Calu3 (cell line): ENCODE results near the gene CTNNA2. TPM values are rescaled to one million over a fixed set of nuclear protein-coding genes. Genes with fewer than 3 reads are reported as not detected.
A peak's percentile ranks its signal among the peaks of the same experiment; 100 is the strongest.

ENCODE experiments used
- BruUV-seq: library from RNA; stranded (reverse); fragments of 400-500 nt; replicated peaks from 2 replicates; lab custom pipeline; 2021; lab: Mats Ljungman, UMichigan
- CTCF ChIA-PET: fragments of 300-600 bp; sonication (Branson Sonifier 250); formaldehyde crosslinking; loops from one replicate; lab custom pipeline; 2022; ENCODE audit warnings: antibody characterized with exemption; lab: Charles Lee
- DNase-seq: peaks from one replicate; pipeline ENCODE4 v3.0.0; 2022
- H3K27ac Mint-ChIP-seq: one replicate; pipeline ENCODE4 v1.8.0; 2022; ENCODE audit warnings: mixed read lengths; ENCODE audit not compliant: unreplicated experiment
- H3K27me3 Mint-ChIP-seq: one replicate; pipeline ENCODE4 v1.8.0; 2022; ENCODE audit warnings: mixed read lengths; ENCODE audit not compliant: unreplicated experiment
- H3K36me3 Mint-ChIP-seq: one replicate; pipeline ENCODE4 v1.8.0; 2022; ENCODE audit warnings: mild to moderate bottlenecking, moderate library complexity, mixed read lengths; ENCODE audit not compliant: insufficient read depth, unreplicated experiment
- H3K4me1 Mint-ChIP-seq: one replicate; pipeline ENCODE4 v1.8.0; 2022; ENCODE audit warnings: mild to moderate bottlenecking, low read depth, mixed read lengths; ENCODE audit not compliant: unreplicated experiment
- H3K4me3 Mint-ChIP-seq: one replicate; pipeline ENCODE4 v1.8.0; 2022; ENCODE audit warnings: mild to moderate bottlenecking, low read depth, moderate library complexity, mixed read lengths; ENCODE audit not compliant: unreplicated experiment
- H3K9me3 Mint-ChIP-seq: one replicate; pipeline ENCODE4 v1.8.0; 2022; ENCODE audit warnings: low read depth, mixed read lengths; ENCODE audit not compliant: unreplicated experiment
- CTCF ChIP-seq: fragments of 200-600 bp; IDR thresholded peaks from one replicate; pipeline ENCODE4 v1.8.0; 2022; ENCODE audit warnings: antibody characterized with exemption; ENCODE audit not compliant: unreplicated experiment
- intact Hi-C: fragments of 100-400 bp; cut with micrococcal nuclease; formaldehyde crosslinking; loops from one replicate; pipeline ENCODE4 v1.10.0; 2022; ENCODE audit not compliant: unreplicated experiment
- total RNA-seq: library from RNA; stranded (reverse); gene quantifications from 2 replicates; pipeline ENCODE4 v1.2.3, GENCODE V29; 2022

Gene CTNNA2
- total RNA-seq, 1 experiment from 2014 or later, result not detected

GRCh38 chr2:79982445-79982844 is 469.6 kb downstream of the CTNNA2 start:
- H3K4me1 Mint-ChIP-seq, result no peaks in the 10 kb centered on the region
- no peak overlapping the region for H3K4me3 Mint-ChIP-seq
- intact Hi-C loops, result no loop called here
- no peaks in the 10 kb centered on the region for H3K36me3 Mint-ChIP-seq
- no peak overlapping the region for H3K27ac Mint-ChIP-seq
- DNase-seq, result peak; percentile 18
- no peaks in the 10 kb centered on the region for H3K27me3 Mint-ChIP-seq
- H3K9me3 Mint-ChIP-seq, result no peaks in the 10 kb centered on the region
- CTCF ChIA-PET, result no interaction called here
- no peak for TF ChIP-seq CTCF
- BruUV-seq, result no TSS peak

GRCh38 chr2:79984476-79984875 is 471.6 kb downstream of the CTNNA2 start:
- no peak for DNase-seq
- no peak overlapping the region for H3K27ac Mint-ChIP-seq
- no peaks in the 10 kb centered on the region for H3K27me3 Mint-ChIP-seq
- H3K9me3 Mint-ChIP-seq, result no peaks in the 10 kb centered on the region
- no peaks in the 10 kb centered on the region for H3K4me1 Mint-ChIP-seq
- CTCF ChIA-PET, result no interaction called here
- intact Hi-C loops, result no loop called here
- BruUV-seq, result no TSS peak
- no peak overlapping the region for H3K4me3 Mint-ChIP-seq
- no peaks in the 10 kb centered on the region for H3K36me3 Mint-ChIP-seq
- TF ChIP-seq CTCF, result no peak

- Mint-ChIP-seq H3K27me3 (no peaks in the 10 kb centered on the region), H3K9me3 (peaks cover 4% of the 10 kb centered on the region), H3K4me1 (no peaks in the 10 kb centered on the region), H3K4me3 (no peak overlapping the region), H3K27ac (no peak overlapping the region), H3K36me3 (no peaks in the 10 kb centered on the region)
- intact Hi-C loops, result no loop called here
- no TSS peak for BruUV-seq
- TF ChIP-seq CTCF, result no peak
- CTCF ChIA-PET, result no interaction called here
- no peak for DNase-seq
Measured at GRCh38 chr2:79985145-79985544, 472.3 kb downstream of the CTNNA2 start.

GRCh38 chr2:79985571-79985970 is 472.7 kb downstream of the CTNNA2 start:
- Mint-ChIP-seq H3K36me3 (no peaks in the 10 kb centered on the region), H3K9me3 (peaks cover 4% of the 10 kb centered on the region), H3K27me3 (no peaks in the 10 kb centered on the region), H3K4me3 (no peak overlapping the region), H3K27ac (no peak overlapping the region), H3K4me1 (no peaks in the 10 kb centered on the region)
- DNase-seq, result no peak
- no TSS peak for BruUV-seq
- intact Hi-C loops, result no loop called here
- CTCF ChIA-PET, result no interaction called here
- no peak for TF ChIP-seq CTCF
